ENCODE data around the gene SULT2A1. TPM values are rescaled to one million over a fixed set of nuclear protein-coding genes. Genes with fewer than 3 reads are reported as not detected.
"Not testable (repeated sequence)": the region's sequence is repeated elsewhere in the genome, so short reads cannot be mapped to it uniquely, and the experiment has no call there.

Gene SULT2A1
- total RNA-seq (not detected), polyA plus RNA-seq (not detected)
- long read RNA-seq, donor 1 = 0 reads
- long read RNA-seq, donor 2 = 0 reads
- long read RNA-seq, donor 3 = 0 reads

- TF ChIP-seq CTCF (IDR thresholded peaks at IDR 0.05) = no peak
- no peak for DNase-seq
- no peak within 1 kb of the TSS for H3K27ac ChIP-seq
- H3K9me3 ChIP-seq = no peaks in the 10 kb centered on the region
- H3K36me3 ChIP-seq = no peaks in the 10 kb centered on the region
- no peak within 1 kb of the TSS for H3K4me3 ChIP-seq
- H3K4me1 ChIP-seq = no peaks in the 10 kb centered on the region
- 63 to 67% methylated on average over 12 of the region's 12 CpGs for WGBS, 2 donors
- intact Hi-C loops (cut with DNase I) = no loop called here
- no peak for ATAC-seq
- peaks cover 0 to 13% (median 7%) of the 10 kb centered on the region in 7 donors for H3K27me3 ChIP-seq
Measured at GRCh38 chr19:47886010-47886559, at the start of gene SULT2A1. SULT2A1 (minus strand) TSS chr19:47886315; CDS start chr19:47886257, 58 bp downstream.

- H3K36me3 ChIP-seq; H3K27ac ChIP-seq; H3K27me3 ChIP-seq; intact Hi-C loops (cut with DNase I); H3K9me3 ChIP-seq; H3K4me1 ChIP-seq; H3K4me3 ChIP-seq; DNase-seq; ATAC-seq: not testable (repeated sequence)
- WGBS, 2 donors = 65% methylated on average over 12 of the region's 20 CpGs; no CpG with 5 or more reads in 1 of the 2 donors
Measured at GRCh38 chr19:47928581-47928980, 42.5 kb upstream of the SULT2A1 start.

- H3K4me3 ChIP-seq; intact Hi-C loops (cut with DNase I); H3K27ac ChIP-seq; DNase-seq; H3K4me1 ChIP-seq; H3K27me3 ChIP-seq; ATAC-seq; H3K36me3 ChIP-seq; H3K9me3 ChIP-seq: not testable (repeated sequence)
- TF ChIP-seq CTCF (IDR thresholded peaks at IDR 0.05) = peak; percentile 42 to 62 (median 51)
- WGBS, 2 donors = 1% methylated on average over 10 of the region's 15 CpGs
Measured at GRCh38 chr19:47920107-47920506, 34.0 kb upstream of the SULT2A1 start.

GRCh38 chr19:47910191-47910590 lies 24.1 kb upstream of the SULT2A1 start:
- intact Hi-C loops (cut with DNase I); H3K36me3 ChIP-seq; ATAC-seq; H3K4me3 ChIP-seq; H3K9me3 ChIP-seq; H3K27me3 ChIP-seq; H3K27ac ChIP-seq; DNase-seq; H3K4me1 ChIP-seq: not testable (repeated sequence)
- 93 to 94% methylated on average over 1 of the region's 2 CpGs for WGBS, 2 donors

- H3K4me1 ChIP-seq; intact Hi-C loops (cut with DNase I); ATAC-seq; H3K4me3 ChIP-seq; H3K27me3 ChIP-seq; H3K9me3 ChIP-seq; H3K36me3 ChIP-seq; H3K27ac ChIP-seq: not testable (repeated sequence)
- DNase-seq = peak; percentile 55 to 64
- 0 to 1% methylated on average over 5 to 10 of the region's 14 CpGs for WGBS, 2 donors
- peak; percentile 42 to 52 (median 49) for TF ChIP-seq CTCF (IDR thresholded peaks at IDR 0.05)
Measured at GRCh38 chr19:47909350-47909749, 23.2 kb upstream of the SULT2A1 start.
